Peyer's patch (tissue), 4 donors: ENCODE measurements around the gene RNF14.

Experiments used
- POLR2A ChIP-seq, 2 donors: fragments of 450-650 bp; IDR thresholded peaks; one replicate each; pipeline ENCODE4 v1.5.1; 2017; ENCODE audit warnings: antibody characterized with exemption in 2 of 2, mild to moderate bottlenecking in 2 of 2, moderate library complexity in 2 of 2
- TF ChIP-seq, protein P1 (sequence below), 6 experiments: fragments of 450-650 bp in 4 of 6; fragments of 200-600 bp in 2 of 6; sonication (generic) in 1 of 6; IDR thresholded peaks; one replicate each; pipeline ENCODE4 v1.5.1; 2017 to 2019; ENCODE audit warnings: antibody characterized with exemption in 6 of 6, mild to moderate bottlenecking in 3 of 6, moderate library complexity in 1 of 6

DNA sequence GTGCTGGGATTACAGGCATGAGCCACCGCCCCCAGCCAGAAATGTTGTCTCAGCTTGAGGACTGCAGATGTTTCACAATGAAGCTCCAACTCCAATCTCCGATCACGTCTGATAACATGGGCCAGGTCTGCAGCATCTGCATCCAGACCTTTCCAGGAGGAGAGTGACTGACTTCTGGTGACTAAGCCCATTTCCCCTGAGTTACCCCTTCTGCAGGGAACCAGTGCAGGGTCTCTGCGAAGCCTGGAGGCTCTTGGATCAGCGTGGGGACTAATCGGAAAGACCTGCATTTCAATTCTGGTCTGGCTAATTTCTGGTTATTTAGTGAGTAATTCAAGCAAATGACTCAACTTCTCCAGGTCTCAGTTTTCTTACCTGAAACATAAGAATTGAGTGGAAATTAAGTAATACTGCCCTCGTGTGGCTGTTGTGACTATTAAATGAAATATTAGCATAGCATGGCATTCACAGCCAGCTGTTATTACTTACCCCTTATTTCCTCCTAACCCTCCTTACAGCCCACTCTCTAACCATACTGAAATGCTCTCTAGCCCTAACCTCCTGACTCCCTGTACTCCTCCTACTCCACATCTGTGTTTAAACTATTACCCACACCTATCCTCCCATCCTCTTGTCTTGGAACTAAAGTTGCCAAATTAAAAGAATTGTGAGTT, 46.1 kb downstream of the RNF14 start:
- TF ChIP-seq, protein P1, sequence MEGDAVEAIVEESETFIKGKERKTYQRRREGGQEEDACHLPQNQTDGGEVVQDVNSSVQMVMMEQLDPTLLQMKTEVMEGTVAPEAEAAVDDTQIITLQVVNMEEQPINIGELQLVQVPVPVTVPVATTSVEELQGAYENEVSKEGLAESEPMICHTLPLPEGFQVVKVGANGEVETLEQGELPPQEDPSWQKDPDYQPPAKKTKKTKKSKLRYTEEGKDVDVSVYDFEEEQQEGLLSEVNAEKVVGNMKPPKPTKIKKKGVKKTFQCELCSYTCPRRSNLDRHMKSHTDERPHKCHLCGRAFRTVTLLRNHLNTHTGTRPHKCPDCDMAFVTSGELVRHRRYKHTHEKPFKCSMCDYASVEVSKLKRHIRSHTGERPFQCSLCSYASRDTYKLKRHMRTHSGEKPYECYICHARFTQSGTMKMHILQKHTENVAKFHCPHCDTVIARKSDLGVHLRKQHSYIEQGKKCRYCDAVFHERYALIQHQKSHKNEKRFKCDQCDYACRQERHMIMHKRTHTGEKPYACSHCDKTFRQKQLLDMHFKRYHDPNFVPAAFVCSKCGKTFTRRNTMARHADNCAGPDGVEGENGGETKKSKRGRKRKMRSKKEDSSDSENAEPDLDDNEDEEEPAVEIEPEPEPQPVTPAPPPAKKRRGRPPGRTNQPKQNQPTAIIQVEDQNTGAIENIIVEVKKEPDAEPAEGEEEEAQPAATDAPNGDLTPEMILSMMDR (IDR thresholded peaks at IDR 0.05): peak; percentile 32 to 72 (median 62)
- TF ChIP-seq POLR2A (IDR thresholded peaks at IDR 0.05): no peak
